ENCODE results near the gene FUT8.

Gene FUT8

DNA sequence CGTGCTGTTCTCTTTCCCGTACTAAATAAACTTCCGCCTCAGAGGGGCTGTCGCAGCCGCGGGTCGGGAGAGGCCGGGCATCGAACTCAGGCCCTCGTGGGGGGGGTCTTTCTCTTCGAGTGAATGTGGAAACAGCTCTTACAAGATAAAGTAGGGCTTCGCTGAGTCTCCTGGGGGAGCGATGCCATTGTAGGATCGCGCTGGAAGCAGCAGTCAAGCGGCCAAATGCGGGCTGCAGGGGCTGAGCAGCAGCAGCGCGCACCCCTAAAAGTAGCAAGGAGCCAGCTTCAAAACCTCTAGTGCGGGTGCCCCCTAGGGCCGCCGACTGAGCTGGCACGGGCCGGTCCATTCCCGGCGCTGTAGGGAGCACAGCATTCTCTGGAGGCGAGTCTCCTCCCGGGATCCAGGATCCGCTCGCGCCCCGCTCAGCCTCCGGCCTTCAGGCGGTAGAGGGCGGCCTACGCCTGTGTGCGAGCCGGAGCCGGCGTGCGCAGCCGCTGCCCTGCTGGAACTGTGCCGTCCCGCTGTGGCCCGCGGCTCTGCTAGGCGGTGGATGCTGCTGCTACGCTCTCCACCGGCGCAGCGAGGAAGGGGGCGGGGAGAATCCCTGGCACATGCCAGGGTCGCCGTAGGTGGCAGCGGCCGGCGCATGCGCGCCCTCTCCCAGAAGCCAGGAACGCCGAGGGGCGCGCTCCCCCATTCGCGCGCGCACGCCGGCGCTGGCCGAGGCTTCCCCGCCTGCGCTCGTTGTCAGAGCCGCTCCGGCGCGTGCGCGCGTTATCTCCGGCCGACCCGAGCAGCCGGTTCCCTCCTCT lies at the start of gene FUT8:
Gene FUT8, plus strand, starts transcription at position 699 of the 815 bp plus-strand sequence. CDS start 148,834 bp downstream, outside the sequence.
- FAIRE-seq, result no peak

DNA sequence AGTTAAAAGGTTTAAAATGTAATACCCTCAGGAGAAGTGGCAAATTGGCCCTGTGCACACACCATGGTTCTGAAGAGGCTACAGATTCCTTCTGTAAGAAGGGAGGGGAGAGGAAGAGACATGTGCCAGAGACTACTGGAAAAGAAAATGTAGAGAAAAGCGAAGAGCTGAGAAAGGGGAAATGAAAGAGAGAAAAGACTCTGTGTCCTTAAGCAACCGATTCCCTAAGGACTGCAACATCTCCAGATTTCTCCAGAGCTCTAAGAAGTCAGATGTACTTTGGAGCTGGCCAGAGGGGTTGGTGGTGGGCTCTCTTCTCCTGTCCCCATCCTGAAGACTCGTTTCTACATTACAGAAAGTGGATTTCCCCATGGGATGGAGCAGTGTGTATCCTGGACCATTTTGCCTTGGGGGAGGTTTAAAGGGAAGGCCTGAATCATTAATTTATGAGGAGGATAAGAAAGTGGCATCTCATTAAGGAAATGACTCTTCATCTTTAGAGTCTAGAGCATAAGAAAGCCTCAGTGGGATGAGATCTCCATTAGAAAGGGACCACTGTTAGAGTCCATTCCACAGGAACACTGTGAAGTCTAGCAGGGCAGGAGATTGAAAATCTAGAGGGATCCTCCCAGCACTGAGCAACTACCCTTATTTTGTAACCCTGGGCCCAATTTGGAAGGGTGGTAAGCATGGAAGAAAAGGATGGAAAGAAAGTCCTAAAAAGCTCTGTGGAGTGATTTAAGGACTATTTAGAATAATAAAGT lies 45.5 kb upstream of the FUT8 start:
- no peak for FAIRE-seq

DNA sequence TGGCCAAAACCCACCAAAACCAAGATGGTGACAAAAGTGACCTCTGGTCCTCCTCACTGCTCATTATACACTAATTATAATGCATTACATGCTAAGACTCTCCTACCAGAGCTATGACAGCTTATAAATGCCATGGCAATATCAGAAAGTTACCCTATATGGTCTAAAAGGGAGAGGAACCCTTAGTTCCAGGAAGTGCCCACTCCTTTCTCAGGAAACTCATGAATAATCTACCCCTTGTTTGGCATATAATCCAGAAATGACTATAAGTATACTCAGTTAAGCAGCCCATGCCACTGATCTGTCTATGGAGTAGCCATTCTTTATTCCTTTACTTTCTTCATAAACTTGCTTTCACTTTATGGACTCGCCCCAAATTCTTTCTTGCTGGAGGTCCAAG lies 43.0 kb upstream of the FUT8 start:
- FAIRE-seq, result no peak

DNA sequence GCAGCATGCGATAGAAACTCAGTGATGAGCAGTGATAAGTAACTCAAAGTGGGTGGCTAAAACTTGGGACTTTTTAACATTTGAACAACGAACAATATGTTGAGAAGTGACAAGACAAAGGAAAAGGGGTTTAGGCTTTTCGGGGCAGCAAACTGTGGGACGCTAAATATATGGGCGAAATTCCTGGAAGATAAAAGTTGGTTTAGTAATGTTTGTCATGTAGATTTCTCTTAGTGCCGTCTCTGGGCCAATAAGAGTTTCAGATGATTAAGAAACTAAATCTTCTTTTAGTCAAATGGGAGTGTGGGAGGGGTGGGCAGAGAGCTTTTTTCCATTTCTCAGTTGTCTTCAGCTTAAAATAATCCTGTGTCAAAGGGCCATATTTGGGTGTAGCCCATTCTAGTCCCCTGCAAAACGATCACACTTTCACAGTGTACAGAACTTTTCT lies 41.7 kb upstream of the FUT8 start:
- FAIRE-seq, result no peak

DNA sequence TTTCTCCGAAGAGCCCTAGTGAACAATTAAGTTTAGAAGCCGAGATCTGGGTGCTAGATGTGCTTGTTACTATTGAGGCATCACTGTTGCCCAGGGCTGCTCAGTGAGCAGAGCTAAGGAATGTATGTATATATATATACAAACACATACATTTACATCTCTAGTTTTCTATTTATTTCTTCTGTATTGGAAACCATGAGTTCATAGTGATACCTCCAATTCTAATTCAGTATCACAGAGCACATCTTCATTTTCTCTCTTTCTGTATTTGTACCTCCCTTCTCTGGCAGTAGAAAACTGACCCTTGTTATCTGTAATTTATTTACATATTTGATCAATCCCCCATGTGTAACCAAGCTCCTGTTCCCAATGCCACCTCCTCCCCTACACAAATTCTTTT lies 40.7 kb upstream of the FUT8 start:
- no peak for FAIRE-seq

DNA sequence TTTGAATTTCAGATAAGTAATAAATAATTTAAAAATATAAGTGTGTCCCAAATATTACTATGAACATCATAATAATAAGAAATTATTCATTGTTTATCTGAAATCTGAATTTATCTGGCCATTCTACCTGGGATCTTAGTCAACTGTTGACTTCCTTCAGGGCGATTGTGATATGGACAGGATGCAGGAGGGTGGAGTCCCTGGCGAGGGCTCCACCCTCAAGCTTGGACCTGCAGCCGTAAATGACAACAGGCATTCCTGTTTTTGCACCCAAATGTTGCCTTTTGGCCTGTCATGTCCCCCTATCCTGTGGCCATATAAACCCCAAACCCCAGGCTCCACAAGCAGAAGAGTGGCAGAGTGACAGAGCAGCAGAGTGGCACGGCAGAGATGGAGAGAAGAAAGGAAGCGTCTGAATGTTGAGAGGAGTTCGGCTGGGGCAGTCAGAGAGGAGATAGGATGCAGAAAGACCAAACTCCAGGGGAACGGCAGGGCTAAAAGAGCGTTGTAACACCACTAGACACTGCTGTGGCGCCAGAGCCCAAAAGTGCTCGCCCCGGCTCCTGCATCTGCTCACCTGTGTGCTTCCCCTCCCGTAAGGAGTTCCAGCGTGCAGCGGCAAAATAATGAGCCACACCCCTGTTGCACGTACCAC lies 39.4 kb upstream of the FUT8 start:
- no peak for FAIRE-seq

DNA sequence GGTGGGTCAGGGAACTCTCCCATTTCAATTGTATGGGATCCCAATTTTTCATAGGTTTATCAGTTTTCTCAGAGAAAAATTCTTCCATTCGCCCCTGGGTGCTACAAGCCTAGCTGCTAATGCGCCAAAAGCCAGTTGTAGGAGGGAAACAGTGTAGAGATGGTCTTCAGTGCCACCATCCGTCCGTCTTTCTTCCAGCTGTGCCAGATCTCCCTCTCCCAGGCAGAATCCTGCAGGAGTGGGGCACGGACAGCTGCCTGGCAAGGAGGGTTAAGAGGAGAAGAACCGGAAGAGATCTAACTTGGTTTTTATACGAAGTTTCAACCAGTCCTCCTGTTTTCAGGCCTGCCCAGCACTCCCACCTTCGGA lies 38.9 kb upstream of the FUT8 start:
- FAIRE-seq, result no peak

DNA sequence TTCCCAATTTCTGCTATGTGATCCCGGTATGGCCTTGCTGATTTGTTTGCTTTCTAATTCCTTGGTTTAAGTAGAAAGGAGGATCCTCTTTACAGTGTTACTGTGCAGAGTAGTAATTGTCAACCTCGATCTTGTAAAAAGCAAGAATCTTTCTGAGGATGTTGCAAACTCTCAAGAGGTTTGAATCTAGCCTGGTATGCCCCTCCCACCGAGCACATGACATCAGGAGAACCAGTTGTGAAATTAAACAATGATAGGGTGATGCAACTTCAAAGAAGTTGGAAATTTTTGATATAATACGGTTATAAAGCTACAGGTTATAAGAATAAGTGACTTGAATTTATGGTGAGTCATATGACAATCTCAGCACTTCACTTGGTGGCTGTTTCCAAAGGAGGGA lies 35.0 kb upstream of the FUT8 start:
- FAIRE-seq, result no peak

DNA sequence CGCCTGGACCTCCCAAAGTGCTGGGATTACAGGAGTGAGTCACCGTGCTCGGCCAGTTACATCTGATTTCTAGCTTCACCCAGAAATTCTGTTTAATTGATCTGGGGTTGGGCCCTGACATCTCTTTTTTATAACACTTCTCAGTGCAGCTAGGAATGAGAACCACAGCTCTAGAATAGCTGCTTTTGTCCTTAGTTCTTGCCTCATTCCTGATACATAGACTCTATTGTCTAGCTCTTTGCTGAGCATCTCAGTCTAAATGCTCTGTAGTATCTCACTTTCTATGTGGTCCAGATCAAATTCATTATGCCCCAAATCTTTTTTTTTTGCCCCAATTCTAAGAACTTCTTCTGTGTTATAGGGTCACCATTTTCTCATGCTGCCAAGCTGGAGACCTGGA lies 29.9 kb upstream of the FUT8 start:
- no peak for FAIRE-seq

DNA sequence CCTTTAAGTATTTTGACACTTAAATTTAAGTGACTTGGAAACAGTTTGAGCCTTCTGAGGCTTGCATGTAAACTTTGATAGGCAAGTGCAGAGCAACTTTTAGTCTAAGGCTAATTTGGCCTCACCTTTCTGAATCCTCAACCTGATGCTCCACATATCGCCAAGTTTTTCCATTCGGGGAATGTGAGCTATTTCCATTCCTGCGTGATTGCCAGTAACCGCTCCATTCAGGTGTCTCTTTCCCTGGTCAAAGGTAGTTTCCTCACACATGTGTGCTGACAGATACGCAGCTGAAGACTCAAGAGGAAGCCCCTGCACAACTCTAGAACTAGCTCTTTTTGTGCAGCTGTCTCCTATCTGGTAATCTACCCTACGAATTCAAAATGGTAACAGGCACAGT lies 25.4 kb upstream of the FUT8 start:
- FAIRE-seq, result no peak

DNA sequence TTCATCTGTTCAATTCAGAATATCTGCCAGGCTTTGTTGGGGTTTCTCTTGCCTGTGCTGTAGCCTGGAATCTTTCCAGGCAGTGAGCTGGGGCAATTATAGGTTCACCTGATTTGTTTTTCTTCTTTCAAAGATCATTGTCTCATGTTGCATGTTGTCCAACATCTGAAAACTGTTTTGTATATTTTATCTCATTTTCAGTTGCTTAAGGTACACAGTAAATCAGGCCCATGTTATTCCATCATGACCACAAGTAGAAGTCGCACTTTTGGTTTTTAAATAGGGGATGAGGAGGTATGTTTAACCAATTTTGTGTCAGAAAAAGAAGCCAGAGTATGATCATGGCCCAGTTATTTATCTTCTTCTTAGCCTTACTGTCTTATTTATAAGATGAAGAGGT lies 24.9 kb upstream of the FUT8 start:
- FAIRE-seq, result no peak

DNA sequence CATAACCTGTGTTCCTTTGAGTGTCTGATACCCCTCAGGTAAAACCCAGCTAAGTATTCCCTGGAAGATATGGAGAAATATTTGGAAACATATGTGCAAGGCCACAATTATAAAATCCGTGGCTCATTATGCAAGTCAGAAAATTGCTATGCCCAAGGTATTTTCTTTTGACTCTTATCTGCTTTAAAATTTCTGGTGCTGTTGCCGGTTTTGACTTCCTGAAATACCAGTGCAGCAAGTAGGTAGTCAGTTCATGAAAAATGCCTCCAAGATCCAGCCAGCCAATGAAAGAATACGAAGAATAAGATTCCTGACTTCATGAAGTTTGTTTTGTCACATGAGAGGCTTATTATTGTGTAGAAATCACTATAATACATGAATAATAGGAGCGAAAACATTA lies 20.2 kb upstream of the FUT8 start:
- no peak for FAIRE-seq

DNA sequence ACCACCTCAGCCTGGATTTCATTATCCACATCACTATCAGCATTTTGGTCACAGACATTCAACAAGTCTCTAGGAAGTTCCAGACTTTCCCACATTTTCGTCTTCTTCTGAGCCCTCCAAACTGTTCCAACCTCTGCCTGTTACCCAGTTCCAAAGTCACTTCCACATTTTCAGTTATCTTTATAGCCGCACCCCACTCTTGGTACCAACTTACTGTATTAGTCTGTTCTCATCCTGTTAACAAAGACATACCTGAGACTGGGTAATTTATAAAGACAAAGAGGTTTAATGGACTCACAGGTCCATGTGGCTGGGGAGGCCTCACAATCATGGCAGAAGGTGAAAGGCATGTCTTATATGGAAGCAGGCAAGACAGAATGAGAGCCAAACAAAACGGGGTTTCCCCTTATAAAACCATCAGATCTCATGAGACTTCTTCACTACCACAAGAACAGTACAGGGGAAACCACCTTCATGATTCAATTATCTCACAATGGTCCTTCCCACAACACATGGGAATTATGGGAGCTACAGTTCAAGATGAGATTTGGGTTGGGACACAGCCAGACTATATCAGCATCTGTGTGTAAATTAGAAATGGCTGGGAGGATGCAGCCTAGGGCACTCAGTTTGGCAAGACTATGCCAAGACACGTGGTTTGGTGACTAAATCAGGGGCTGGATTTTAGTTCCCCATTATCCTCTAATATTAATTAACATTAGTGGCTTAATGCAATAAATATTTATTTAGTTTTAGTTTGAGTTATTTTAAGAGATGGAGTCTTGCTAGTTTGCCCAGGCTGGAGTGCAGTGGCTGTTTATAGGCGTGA lies 16.2 kb upstream of the FUT8 start:
- no peak for FAIRE-seq

DNA sequence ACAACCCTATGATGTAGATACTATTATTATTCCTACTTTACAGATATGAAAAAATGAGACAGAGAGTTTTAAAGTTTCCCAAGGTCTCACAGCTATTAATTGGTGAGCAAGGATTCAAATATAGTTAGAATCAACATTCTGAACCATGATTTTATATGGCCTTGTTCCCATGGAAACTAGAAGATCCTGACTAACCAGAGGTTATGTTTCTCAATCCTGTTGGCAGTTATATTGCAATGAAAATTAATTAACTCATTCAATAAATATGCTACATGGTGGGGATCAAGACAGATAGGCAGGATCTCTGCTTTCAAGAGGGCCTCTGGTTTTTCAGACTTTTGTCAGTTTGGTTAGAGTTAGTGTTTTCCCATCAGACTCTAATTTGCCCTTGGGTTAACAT lies 9.3 kb upstream of the FUT8 start:
- FAIRE-seq, result no peak

DNA sequence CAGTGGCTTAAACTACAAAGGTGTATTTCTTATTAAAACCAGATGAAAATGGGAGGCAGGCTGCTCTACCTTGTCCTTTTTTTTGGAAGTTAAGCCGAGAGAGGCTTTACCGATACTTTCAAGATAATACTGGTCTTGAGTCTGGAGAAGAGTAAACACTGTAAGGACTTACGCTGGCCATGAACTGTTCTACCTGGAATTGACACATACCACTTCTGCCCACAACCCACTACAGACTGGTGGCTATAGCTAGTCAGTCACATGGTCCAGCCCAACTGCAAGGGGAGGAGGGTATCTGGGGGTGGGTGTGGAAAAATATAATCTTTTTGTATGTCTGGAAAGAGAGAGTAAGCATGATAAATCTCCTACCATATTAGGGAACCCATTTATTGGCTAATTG lies 4.4 kb upstream of the FUT8 start:
- no peak for FAIRE-seq

DNA sequence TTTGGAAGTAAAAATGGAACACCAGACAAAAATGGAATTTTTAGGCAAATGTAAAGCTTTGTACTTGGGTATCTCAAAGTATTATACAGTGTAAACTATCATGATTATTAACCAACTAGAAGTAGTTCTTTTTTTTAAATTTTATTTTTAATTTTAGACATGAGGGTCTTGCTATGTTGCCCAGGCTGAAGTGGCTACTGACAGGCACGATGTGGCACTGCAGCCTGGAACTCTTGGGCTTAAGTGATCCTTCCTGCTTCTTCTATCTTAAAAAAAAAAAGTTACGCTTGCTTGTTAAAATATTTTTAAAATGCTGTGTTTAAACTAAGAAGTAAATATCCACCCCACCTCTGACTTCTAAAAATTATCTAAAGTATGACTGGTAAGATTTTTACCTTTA lies 1.9 kb upstream of the FUT8 start:
- no peak for FAIRE-seq

DNA sequence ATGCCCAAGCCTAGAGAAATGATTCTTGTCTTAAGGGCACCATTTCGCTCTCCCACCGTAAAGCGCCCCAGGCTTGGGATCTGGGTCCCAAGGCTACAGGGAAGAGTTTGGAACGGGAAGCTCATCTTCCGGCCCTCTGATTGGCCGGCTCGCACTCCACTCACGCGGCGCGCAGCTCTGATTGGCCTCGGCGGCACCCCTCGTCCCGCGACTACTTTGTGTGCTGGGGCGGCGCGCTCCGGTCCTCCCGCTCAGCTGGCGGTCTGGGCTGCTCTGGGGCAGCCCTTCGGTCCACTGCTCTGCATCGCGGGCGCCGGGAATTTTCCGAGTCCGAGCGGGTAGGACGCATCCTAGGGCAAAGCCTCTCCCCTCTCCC lies 886 bp upstream of the FUT8 start:
- FAIRE-seq, result peak; percentile 19

DNA sequence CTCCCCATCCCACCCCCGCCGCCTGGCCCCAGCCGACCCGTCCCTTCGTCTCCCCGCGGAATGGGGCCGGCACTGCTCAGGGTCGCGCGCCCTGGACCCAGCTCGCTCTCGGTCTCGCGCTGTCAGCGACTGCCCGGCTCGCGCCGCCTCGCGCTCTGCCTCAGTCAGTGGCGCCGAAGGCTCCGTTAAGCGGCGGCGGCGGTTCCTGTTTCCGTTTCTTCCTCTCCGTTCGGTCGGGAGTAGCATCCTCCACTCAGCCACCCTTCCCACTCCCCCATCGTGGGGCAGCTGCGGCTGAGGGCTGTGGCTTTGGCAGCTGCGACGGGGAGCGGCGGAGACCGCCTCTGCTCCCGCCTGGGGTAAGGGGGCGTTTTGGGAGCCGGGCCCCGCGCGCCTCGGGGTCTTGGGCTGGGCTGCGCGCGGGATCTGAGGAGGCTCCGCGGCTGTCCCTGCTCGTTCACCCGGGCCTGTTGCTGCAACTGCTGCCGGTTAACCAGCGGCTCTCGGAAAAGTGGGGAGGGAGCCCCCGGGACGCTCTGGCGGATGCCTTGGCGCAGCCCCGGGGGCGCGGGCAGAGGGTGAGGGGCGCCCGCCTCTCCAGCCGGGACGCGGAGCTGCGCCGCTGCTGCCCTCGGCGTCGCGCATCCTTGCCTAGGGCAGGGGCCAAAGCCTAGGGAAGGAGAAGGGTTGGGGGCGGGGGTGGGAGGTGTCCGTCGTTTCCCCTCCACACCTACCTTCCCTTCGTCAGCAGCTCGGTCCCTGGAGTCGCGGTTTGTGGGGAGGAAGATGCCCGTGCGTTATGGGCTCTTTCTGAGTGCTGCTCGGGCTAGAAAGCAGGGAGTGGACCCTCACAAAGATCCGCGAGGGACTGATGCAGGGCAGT lies 567 bp downstream of the FUT8 start:
- FAIRE-seq, result no peak

DNA sequence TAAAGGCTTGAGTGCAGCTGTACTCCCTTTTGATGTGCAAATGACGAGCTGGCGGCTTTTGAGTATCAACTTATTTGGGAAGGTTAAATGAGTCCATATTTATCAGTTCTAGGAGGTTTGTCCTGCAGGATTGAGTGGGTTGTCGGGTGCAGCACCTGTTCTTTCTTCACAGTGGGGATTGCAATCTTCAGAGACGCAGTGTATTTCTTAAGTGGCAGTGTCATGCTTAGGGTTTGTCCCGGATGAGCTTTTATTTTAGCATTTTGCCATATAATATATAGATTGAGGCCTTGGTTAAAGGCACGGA lies 1.2 kb downstream of the FUT8 start:
- FAIRE-seq, result no peak

DNA sequence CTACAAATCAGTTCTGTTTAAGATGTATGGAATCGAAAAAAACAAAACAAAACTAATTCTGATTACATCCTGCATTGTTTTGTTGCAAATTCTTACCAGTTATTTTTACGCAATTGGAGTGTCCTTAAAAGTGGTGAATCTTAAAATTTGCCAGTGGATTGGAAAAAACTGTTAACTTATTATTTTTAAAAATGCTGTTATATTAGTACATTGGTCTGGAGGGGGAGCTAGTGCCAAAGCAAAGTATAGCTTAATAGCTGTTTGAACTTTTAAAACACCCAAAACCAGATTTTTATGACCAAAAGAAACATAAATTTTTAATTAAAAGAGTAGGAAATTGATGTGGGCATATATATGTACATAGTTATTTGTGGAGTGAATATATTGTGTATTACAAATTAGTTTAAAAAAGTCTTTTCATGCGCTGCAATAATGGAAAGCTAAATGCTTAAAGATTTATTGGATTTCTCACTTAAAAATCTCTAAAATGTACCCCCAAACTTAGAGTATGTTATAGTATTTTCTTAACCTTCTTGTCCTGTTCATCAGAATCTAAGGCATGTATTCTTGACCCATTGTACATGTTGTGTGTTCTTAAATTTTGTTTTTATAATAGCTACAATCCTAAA lies 2.5 kb downstream of the FUT8 start:
- peak; percentile 80 for FAIRE-seq

DNA sequence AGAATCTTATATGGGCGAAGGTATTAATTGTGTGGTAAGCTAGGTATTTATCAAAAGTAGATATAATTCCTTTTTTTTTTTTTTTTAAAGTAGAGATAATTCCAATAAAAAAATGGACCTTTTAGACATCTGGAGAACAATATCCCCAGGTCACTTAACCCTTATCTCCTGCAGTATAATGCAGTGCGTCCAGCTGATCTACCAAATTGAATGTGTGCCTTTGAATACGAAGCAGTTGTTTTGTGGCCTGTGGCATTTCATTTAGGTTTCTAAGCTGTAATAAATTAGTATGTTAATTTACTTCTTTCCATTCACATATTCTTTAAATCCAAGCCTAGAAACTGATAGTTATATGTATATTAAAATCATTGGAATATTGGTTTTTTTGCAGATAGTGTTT lies 3.1 kb downstream of the FUT8 start:
- no peak for FAIRE-seq

Measured in TTC549 (cell line).